Measurements from ENCODE around the gene SAFB. TPM values are rescaled to one million over a fixed set of nuclear protein-coding genes. Genes with fewer than 3 reads are reported as not detected.
A peak's percentile ranks its signal among the peaks of the same experiment; 100 is the strongest.
"Not testable (repeated sequence)": the region's sequence is repeated elsewhere in the genome, so short reads cannot be mapped to it uniquely, and the experiment has no call there.

Gene SAFB
- total RNA-seq, 1 donor from 2014 or later: 86.4 TPM

DNA sequence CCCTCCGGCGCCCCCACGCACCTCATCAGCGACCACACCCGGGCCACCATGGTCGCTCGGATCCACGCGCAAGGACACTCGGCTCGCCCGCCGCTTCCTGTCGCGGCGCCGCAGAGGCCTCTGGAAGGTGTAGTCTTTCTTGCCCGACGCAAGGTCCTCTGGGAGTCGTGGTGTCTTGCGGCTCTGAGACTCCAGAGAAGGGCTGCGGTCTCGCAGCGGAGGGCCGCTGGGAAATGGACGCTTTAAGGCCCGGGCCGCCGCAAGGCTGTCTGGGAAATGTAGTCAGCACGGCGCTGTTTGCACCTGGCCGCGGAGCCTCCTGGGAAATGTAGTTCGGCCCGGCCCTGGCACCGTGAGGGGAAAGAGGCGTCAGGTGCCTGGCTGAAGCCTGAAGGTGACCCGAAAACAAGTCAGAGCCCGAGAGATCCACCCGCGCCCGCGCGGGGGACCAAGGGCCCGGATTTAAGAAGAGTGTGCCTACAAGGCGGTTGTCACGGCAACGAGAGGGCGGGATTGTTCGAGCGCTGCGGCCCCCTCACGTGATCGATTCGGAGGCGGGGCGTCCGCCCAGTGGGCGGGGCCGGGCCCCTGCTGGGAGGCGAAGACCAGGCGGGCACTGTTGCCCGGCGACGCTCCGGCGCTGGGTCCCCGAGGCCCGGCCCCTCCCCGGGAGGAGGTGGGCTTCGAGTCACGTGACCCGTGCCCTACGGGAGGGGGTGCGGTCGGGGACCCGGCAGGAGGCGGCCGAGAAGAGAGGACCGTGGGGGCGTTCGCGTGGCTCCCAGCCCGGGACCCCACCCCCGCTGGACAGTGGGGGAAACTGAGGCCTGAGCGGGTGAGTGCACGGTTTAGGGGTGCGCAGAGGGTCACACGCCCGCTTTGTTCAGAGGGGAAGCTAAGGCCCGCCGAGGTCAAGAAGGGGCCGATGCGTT is 57.8 kb downstream of the SAFB start, which contains the start of the genes HSD11B1L and MICOS13:
Gene HSD11B1L, plus strand, starts transcription at position 591 of the 932 bp plus-strand sequence. CDS start 3,806 bp downstream, outside the sequence.
Gene MICOS13, minus strand, starts transcription at position 80 of the 932 bp plus-strand sequence. Its CDS starts 30 bp downstream, at position 50.
- DNase-seq (ENCODE audit: low spot score in 2 of 2): peak; percentile 98 to 99
- peak; percentile 62 for FAIRE-seq

- FAIRE-seq (no peak), DNase-seq (ENCODE audit: low spot score in 2 of 2) (no peak)
These were observed 58.7 kb downstream of the SAFB start for GRCh38 chr19:5681391-5682106.

DNA sequence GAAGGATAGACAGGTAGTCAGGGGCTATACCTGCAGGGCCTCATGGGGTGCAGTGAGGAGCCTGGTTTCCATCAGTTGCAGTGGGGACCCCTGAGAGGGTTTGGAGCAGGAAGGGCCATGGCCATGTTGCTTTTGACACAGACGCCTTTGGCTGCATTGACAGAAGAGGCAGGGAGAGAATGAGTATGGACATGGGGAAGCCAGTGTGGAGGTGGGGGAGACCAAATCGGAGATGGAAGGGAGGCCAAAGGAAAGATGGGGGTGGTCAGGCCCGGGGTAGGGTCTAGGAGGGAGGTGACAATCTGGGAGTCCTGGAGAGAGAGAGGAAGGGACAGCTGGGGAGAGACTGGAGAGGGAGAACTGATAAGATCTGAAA is 59.2 kb downstream of the SAFB start:
- no peak for FAIRE-seq

DNA sequence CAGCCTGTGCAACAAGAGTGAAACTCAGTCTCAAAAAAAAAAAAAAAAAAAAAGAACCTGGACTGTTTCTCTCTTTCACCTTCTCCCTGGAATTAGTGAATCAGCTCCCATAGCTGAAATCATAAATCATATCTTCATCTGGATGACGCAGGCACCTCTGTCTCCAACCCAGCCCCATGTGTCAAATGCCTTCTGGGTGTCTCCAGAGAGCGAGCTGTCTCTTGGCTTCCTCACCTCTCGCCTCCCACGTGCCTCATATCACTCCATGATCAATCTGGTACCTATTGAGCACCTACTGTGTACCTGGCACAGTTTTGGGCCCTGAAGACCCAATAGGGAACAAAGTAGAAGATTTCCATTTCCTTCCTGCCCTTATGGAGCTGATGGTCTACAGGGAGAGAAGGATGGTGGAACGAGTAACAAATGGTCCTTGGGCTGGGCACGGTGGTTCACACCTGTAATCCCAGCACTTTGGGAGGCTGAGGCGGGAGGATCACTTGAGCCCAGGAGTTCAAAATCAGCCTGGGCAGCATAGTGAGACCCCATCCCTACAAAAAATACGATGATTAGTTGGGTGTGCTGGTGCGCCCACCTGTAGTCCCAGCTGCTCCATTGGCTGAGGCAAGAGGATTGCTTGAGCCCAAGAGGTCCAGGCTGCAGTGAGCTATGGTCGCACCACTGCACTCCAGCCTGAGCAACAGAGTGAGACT is 60.4 kb downstream of the SAFB start:
- DNase-seq (ENCODE audit: low spot score in 2 of 2) (no peak), FAIRE-seq (no peak)

More for the DNA sequence above, 59.2 kb downstream of the SAFB start:
- no peak for DNase-seq (ENCODE audit: low spot score in 2 of 2)

DNA sequence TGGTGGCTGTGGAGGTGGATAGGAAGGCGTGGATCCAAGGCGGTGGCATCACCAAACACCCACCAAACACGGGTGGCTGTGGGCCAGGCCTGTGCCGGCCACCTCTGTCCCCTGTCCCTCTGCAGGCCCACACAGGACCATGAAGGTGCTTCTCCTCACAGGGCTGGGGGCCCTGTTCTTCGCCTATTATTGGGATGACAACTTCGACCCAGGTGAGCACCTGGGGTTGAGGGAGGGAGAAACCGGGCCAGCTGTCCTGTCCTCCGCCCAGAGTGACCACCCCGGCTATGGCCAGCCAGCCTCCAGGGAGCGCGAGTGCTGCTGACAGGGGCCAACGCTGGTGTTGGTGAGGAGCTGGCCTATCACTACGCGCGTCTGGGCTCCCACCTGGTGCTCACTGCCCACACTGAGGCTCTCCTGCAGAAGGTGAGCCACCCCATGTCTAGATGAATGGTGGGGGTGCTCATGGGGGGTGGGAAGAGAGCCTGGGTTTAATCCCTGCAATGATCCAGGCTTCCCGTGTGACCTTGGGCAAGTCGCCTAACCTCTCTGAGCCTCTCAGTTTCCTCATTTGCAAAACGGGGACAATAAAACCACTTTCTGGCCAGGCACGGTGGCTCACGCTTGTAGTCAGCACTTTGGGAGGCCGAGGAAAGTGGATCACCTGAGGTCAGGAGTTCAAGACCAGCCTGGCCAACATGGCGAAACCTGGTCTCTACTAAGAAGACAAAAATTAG is 62.0 kb downstream of the SAFB start:
- DNase-seq (ENCODE audit: low spot score in 2 of 2) (no peak), FAIRE-seq (no peak)

DNA sequence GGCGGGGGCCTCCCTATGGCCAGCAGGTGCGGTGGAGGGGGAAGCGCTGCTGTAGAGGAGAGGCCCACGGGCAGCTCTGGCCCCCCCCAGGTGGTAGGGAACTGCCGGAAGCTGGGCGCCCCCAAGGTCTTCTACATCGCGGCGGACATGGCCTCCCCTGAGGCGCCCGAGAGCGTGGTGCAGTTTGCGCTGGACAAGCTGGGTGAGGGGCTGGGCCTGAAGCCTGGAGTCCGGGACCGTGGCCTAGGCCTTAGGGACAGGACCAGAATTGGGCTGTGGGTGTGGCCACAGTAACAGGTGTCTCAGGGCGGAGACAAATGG is 63.4 kb downstream of the SAFB start:
- DNase-seq (ENCODE audit: low spot score in 2 of 2): no peak
- no peak for FAIRE-seq

DNA sequence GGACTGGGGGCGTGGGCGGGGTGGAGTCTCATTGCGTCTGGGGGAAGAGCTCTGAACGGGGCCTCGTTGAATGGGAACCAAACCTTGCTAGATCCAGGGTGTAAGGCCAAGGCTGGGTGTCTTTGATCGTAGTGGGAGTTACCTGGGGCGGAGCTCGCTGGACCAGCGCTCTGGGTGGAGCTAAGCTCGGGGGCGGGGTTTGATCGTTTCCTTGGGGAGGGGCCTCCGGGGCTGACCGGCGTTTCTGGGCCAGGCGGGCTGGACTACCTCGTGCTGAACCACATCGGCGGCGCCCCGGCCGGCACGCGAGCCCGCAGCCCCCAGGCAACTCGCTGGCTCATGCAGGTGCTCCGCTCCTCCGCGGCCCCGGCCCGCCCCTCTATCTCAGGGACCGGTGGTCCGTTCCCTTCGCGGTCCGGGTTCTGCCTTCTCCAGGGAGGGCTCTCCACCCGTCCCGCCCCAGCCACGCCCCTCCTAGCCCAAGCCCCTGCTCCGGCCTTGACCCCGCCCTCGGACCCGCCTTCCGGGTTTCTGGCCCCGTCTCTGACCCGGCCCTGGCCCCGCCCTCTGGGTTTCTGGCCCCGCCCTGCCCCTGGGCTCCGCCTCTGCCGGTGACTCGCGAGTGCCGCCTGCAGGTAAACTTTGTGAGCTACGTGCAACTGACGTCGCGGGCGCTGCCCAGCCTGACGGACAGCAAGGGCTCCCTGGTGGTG is 63.9 kb downstream of the SAFB start:
- DNase-seq (ENCODE audit: low spot score in 2 of 2) (peak; percentile 88 to 95), FAIRE-seq (no peak)

GRCh38 chr19:5687360-5688198 is 64.7 kb downstream of the SAFB start:
- DNase-seq (ENCODE audit: low spot score in 2 of 2) (no peak), FAIRE-seq (no peak)

DNA sequence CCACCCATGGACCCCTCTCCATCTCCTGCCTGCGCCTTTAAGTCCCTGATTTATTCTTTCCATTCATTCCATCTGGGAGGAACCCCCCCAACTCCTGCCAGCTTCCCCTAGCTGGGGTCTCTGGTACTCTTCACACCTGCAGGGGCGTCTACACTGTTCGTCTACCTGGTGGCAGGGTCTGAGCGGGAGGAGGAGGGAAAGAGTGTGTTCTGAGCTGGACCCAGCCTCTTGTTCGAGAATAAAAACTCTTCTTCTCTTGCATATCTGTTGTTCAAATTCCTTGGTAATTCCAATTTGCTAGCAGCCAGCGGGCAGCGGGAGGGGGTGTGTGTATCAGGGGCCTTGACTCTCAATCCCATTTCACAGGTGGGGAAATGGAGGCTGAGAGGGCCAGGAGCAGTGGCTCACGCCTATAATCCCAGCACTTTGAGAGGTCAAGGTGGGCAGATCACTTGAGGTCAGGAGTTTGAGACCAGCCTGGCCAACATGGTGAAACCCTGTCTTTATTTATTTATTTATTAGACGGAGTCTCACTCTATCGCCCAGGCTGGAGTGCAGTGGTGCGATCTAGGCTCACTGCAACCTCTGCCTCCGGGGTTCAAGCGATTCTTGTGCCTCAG is 65.5 kb downstream of the SAFB start:
- not testable (repeated sequence) for DNase-seq (ENCODE audit: low spot score in 2 of 2); FAIRE-seq

DNA sequence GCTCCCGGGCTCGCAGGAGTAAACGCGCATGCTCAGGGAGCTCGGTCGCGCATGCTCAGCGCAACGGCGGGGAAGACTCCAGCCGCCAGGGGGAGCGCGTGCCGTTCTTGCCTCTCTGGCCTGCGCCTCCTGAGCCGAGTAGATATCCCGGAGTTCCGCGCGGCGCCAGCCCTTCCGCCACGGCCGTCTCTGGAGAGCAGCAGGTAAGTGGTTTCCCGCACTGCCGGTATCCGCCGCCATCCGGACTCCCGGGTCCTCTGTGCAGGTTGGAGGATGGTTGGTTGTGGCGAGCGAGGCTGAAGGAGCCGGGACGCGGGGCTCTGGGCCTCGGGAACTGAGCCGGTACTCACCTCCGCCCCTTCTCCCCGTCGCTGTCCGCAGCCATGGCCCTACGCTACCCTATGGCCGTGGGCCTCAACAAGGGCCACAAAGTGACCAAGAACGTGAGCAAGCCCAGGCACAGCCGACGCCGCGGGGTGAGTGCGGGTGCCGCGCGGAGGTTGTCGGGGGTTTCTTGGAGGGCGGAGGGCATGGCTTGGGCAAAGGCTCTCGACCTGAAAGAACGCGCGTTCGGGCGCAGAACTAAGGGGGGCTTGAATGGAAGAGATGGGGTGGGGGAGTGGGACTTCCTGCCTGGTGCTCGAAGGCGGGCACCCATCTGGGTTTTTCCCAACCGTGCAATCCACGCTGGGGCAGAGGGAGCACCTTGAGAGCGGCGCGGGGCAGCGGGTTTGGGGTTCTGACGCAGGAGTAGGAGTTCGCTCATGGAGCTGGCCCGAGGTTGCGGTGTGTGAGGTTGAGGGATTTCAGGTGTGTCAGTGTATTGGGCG is 67.5 kb downstream of the SAFB start, which contains the start of gene RPL36:
Gene RPL36, plus strand, starts transcription at position 171 of the 830 bp plus-strand sequence. Its CDS starts 213 bp downstream, at position 384.
- FAIRE-seq (no peak), DNase-seq (ENCODE audit: low spot score in 2 of 2) (peak; percentile 97 to 98)

GRCh38 chr19:5690955-5691821 is 68.3 kb downstream of the SAFB start:
- no peak for FAIRE-seq

DNA sequence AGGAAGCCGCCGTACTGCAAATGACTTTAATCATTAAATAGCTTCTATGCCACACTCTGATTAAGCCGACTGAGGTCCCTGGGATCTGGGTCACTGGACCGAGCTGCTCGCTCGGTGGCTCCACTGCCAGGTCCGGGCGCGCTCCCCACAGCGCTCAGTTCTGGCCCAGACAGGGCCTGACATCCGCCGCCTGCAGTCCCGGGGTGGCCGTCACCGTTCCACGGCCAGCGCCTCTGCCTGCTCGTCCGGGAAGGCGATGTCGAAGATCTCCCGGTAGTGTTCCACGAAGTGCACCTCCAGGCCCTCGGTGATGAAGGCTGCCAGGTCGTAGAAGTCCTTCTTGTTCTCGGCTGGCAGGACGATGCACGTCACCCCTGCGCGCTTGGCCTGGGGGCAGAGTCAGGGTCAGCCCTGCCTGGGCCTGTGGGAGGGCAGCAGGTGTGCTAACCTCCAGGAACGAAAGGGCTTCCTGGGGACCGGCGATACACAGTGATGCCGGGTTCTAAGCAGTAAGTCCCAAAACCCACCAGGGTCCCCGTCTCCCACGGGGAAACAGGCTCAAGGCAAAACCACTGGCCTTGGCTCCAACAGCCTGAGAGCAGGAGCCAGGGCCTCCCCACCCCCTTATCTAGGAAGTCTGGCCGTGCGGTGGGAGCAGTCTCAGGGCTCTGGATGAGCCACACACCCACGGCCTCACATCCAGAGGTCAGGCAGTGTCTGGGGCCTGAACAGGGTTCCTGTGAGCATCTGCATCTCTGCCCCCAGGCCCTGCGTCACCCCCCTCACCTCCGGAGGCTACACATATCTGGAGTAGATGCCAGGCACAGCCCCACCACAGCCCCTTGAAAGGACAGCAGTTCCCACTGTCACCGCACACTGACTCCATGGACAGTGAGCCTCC is 69.2 kb downstream of the SAFB start:
- FAIRE-seq: no peak
- DNase-seq (ENCODE audit: low spot score in 2 of 2): no peak

More at GRCh38 chr19:5690955-5691821, 68.3 kb downstream of the SAFB start:
- peak in 1 of 2 donors; percentile 72 for DNase-seq (ENCODE audit: low spot score in 2 of 2)

- no peak for DNase-seq (ENCODE audit: low spot score in 2 of 2)
- no peak for FAIRE-seq
These were observed 69.9 kb downstream of the SAFB start for GRCh38 chr19:5692723-5693194.

DNA sequence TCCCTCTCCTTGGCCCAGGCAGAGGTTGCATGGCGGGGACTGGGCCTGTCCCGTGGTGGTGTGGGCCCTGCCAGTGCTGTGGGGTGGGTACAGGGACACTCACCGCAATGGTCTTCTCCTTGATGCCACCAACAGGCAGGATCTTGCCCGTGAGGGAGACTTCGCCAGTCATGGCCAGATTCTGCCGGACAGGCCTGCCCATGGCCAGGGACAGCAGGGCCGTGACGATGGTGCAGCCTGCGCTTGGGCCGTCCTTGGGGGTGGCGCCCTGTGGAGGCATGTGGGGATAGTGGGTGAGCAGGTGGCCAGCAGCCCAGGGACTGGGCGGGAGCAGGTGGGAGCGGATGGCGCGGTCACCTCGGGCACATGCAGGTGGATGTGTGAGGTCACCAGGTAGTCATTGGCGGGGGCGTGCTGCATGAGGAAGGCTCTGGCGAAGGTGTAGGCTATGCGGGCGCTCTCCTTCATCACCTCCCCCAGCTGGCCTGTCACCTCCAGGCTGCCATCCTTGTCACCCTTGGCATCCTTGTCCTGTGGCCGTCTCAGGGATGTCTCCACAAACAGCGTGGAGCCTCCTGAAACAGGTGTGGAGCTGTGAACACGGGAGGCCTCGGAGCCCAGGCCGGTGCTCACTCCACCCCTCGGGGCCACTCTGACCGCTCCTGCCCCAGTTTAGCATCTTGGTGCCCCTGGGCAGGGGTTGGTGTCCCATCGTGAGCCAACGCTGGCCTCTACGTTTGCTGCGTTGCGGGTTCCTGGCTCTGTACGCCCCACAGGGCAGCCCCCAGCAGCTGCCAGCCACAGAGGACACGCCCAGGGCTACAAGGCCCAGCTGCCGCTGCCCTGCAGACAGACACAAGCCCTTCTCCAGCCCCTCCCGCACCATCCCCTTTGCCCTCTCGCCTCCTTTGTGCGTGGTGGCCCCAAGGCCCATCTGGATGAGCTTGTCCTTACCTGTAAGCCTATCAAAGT is 70.6 kb downstream of the SAFB start:
- no peak for FAIRE-seq

More for the DNA sequence above, 70.6 kb downstream of the SAFB start:
- no peak for DNase-seq (ENCODE audit: low spot score in 2 of 2)

All from frontal cortex (tissue), 4 donors.